CD4-positive, alpha-beta T cell (primary cell): ENCODE results near the gene CYP26C1. TPM values are rescaled to one million over a fixed set of nuclear protein-coding genes. Genes with fewer than 3 reads are reported as not detected.

Experiments
- ATAC-seq: fragments of 200-7000 bp; cut with Tn5 transposase; one replicate; pipeline ENCODE4 v1.10.0; 2022; ENCODE audit warnings: mild to moderate bottlenecking; ENCODE audit not compliant: poor library complexity
- CTCF ChIA-PET: fragments of 350-600 bp; sonication (Branson Sonifier 250); formaldehyde crosslinking; loops from one replicate; lab custom pipeline; 2021; ENCODE audit warnings: antibody characterized with exemption, inconsistent platforms; lab: Charles Lee
- POLR2A ChIA-PET: fragments of 350-600 bp; sonication (Branson Sonifier 250); formaldehyde crosslinking; loops from one replicate; lab custom pipeline; 2021; ENCODE audit warnings: antibody characterized with exemption, inconsistent platforms; lab: Charles Lee
- DNase-seq, 14 experiments: peaks; one replicate each; pipeline ENCODE4 v3.0.0-alpha.2; 2013 to 2020; ENCODE audit warnings: mixed read lengths in 2 of 14
- H3K27ac ChIP-seq, 2 donors: one replicate each; pipeline versions ENCODE4 v1.5.1 to v1.7.0; 2013; ENCODE audit warnings: low read length in 2 of 2, low read depth in 1 of 2, mild to moderate bottlenecking in 1 of 2
- H3K27me3 ChIP-seq, 2 experiments: 1 replicate in 1 of 2; 2 replicates in 1 of 2; pipeline versions ENCODE4 v1.6.1 to v1.7.0; 2013; ENCODE audit warnings: low read length in 2 of 2, control low read depth in 1 of 2, mild to moderate bottlenecking in 1 of 2, moderate library complexity in 1 of 2; ENCODE audit not compliant: insufficient read depth in 2 of 2, control insufficient read depth in 1 of 2
- H3K36me3 ChIP-seq: one replicate; pipeline ENCODE4 v1.6.1; 2013; ENCODE audit warnings: low read length, control low read depth; ENCODE audit not compliant: insufficient read depth
- H3K4me1 ChIP-seq: one replicate; pipeline ENCODE4 v1.6.1; 2013; ENCODE audit warnings: low read length, control low read depth; ENCODE audit not compliant: insufficient read depth
- H3K4me3 ChIP-seq: one replicate; pipeline ENCODE4 v1.5.1; 2013; ENCODE audit warnings: mild to moderate bottlenecking, low read length, moderate library complexity
- H3K9me3 ChIP-seq, 2 experiments: 1 replicate in 1 of 2; 2 replicates in 1 of 2; pipeline versions ENCODE4 v1.6.1 to v1.7.0; 2013; ENCODE audit warnings: low read length in 2 of 2, mild to moderate bottlenecking in 2 of 2, control low read depth in 1 of 2, moderate library complexity in 1 of 2; ENCODE audit not compliant: control insufficient read depth in 1 of 2, insufficient read depth in 1 of 2
- H3K27ac Mint-ChIP-seq: one replicate; pipeline ENCODE4 v1.8.0; 2020; ENCODE audit warnings: mixed read lengths
- H3K27me3 Mint-ChIP-seq: one replicate; pipeline ENCODE4 v1.8.0; 2021; ENCODE audit warnings: mixed read lengths
- H3K36me3 Mint-ChIP-seq: one replicate; pipeline ENCODE4 v1.8.0; 2021; ENCODE audit warnings: low read depth, mixed read lengths
- H3K4me1 Mint-ChIP-seq: one replicate; pipeline ENCODE4 v1.8.0; 2021; ENCODE audit warnings: low read depth, mixed read lengths
- H3K4me3 Mint-ChIP-seq: one replicate; pipeline ENCODE4 v1.8.0; 2020; ENCODE audit warnings: mild to moderate bottlenecking, mixed read lengths
- H3K9me3 Mint-ChIP-seq: one replicate; pipeline ENCODE4 v1.8.0; 2020; ENCODE audit warnings: mixed read lengths
- intact Hi-C, 2 experiments: fragments of 100-400 bp; cut with DNase I in 1 of 2; cut with micrococcal nuclease in 1 of 2; formaldehyde crosslinking; loops; one replicate each; pipeline versions ENCODE4 v1.15.1 to v1.9.0; 2023 to 2025; cut with DNase I, micrococcal nuclease
- total RNA-seq, 174 experiments: library from RNA in 2 of 174; stranded (reverse) in 2 of 174; gene quantifications; one replicate each; pipeline ENCODE4 v1.2.3 and lab custom pipeline; 2021 to 2026
- TF ChIP-seq, protein P1 (sequence below): fragments of 200-600 bp; IDR thresholded peaks from one replicate; pipeline ENCODE4 v1.8.0; 2022; ENCODE audit warnings: antibody characterized with exemption, mild to moderate bottlenecking

Gene CYP26C1
- total RNA-seq, 2 experiments from 2014 or later, result 0.14 TPM; not detected in 1

DNA sequence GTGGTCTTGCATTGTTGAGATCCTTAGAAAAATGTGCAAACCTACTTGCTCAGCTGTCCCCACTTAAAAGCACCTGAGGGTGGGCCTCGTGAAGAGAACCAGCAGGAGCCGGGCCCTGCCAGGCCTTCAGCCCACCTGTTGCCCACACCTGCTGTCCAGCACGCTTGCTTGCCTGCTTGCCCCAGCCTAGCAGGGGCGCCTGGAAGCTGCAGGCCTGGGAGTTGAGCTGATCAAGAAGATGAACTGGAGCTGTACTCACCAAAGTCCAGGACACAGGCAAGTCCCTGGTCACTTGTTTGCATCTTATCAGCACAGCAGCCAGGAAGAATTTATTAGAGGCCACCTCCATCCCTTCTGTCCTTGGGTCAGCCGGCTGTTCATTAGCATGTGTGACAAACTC lies 36.3 kb downstream of the CYP26C1 start:
- Mint-ChIP-seq H3K36me3 (no peaks in the 10 kb centered on the region), H3K4me1 (no peaks in the 10 kb centered on the region), H3K4me3 (no peak overlapping the region), H3K27me3 (no peaks in the 10 kb centered on the region), H3K9me3 (no peaks in the 10 kb centered on the region), H3K27ac (no peak overlapping the region)
- DNase-seq (no peak), ATAC-seq (no peak)
- H3K4me3 ChIP-seq, result no peak overlapping the region
- intact Hi-C loops, result no loop called here
- no peaks in the 10 kb centered on the region for H3K36me3 ChIP-seq
- ChIA-PET CTCF (no interaction called here), POLR2A (no interaction called here)
- no peak overlapping the region for H3K27ac ChIP-seq
- TF ChIP-seq, protein P1, sequence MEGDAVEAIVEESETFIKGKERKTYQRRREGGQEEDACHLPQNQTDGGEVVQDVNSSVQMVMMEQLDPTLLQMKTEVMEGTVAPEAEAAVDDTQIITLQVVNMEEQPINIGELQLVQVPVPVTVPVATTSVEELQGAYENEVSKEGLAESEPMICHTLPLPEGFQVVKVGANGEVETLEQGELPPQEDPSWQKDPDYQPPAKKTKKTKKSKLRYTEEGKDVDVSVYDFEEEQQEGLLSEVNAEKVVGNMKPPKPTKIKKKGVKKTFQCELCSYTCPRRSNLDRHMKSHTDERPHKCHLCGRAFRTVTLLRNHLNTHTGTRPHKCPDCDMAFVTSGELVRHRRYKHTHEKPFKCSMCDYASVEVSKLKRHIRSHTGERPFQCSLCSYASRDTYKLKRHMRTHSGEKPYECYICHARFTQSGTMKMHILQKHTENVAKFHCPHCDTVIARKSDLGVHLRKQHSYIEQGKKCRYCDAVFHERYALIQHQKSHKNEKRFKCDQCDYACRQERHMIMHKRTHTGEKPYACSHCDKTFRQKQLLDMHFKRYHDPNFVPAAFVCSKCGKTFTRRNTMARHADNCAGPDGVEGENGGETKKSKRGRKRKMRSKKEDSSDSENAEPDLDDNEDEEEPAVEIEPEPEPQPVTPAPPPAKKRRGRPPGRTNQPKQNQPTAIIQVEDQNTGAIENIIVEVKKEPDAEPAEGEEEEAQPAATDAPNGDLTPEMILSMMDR, result no peak
- H3K4me1 ChIP-seq, result no peaks in the 10 kb centered on the region
- no peaks in the 10 kb centered on the region for H3K27me3 ChIP-seq
- no peaks in the 10 kb centered on the region for H3K9me3 ChIP-seq

DNA sequence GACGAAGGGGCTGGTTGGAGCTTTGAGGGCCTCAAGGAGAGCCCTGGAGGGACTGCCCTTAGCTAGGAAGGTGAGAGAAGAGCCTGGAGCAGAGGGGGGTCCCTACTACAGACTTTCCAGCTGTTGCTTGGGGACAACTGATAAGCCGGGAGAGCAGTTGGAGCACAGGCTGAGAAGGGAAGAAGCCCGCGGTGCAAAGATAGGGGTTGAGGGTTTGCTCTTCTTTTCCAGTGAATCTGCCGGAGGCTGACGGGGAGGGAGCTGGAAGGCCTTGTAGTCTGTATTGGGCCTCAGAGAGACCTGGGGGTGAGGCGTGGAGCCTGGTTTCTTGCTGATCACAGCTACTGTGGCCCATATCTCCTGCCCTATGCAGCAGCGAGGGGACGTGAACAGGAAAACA lies 36.8 kb downstream of the CYP26C1 start:
- no peak for ATAC-seq
- H3K36me3 ChIP-seq, result no peaks in the 10 kb centered on the region
- Mint-ChIP-seq H3K27me3 (no peaks in the 10 kb centered on the region), H3K4me3 (no peak overlapping the region), H3K9me3 (no peaks in the 10 kb centered on the region), H3K4me1 (no peaks in the 10 kb centered on the region), H3K36me3 (no peaks in the 10 kb centered on the region), H3K27ac (no peak overlapping the region)
- TF ChIP-seq, protein P1, result no peak
- ChIA-PET POLR2A (no interaction called here), CTCF (no interaction called here)
- H3K27me3 ChIP-seq, result no peaks in the 10 kb centered on the region
- no peaks in the 10 kb centered on the region for H3K9me3 ChIP-seq
- H3K4me1 ChIP-seq, result no peaks in the 10 kb centered on the region
- no peak for DNase-seq
- no peak overlapping the region for H3K27ac ChIP-seq
- H3K4me3 ChIP-seq, result no peak overlapping the region
- intact Hi-C loops, result no loop called here

DNA sequence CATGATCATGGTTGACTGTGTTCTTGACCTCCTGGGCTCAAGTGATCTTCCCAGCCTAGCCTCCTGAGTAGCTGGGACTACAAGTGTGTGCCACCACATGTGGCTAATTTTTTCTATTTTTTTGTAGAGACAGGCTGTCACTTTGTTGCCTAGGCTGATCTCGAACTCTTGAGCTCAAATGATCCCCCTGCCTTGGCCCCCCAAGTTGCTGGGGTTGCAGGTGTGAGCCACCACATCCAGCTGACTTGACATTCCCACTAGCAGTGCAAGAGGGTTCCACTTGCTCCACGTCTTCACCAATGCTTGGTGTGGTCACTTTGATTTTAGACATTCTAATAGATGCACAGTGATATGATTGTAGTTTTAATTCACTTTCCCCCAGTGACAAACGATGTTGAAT lies 38.2 kb downstream of the CYP26C1 start:
- H3K9me3 ChIP-seq, result no peaks in the 10 kb centered on the region
- no peaks in the 10 kb centered on the region for H3K4me1 ChIP-seq
- DNase-seq (no peak), ATAC-seq (no peak)
- H3K4me3 ChIP-seq, result no peak overlapping the region
- no peaks in the 10 kb centered on the region for H3K9me3 Mint-ChIP-seq
- TF ChIP-seq, protein P1, result no peak
- no peaks in the 10 kb centered on the region for H3K4me1 Mint-ChIP-seq
- H3K36me3 Mint-ChIP-seq, result no peaks in the 10 kb centered on the region
- no peaks in the 10 kb centered on the region for H3K27me3 ChIP-seq
- H3K4me3 Mint-ChIP-seq, result no peak overlapping the region
- intact Hi-C loops, result no loop called here
- ChIA-PET POLR2A (no interaction called here), CTCF (interaction anchor here (1.2 kb wide), 1 partner anchor 19 kb away, joined by 4 read pairs; no protein-coding TSS in a partner anchor)
- no peak overlapping the region for H3K27ac ChIP-seq
- no peaks in the 10 kb centered on the region for H3K36me3 ChIP-seq
- no peak overlapping the region for H3K27ac Mint-ChIP-seq
- no peaks in the 10 kb centered on the region for H3K27me3 Mint-ChIP-seq
